Activated B cell treated with CpG ODN at 0.5 μM for 24 hours (primary cell): ENCODE measurements around the gene CDC26. TPM values are rescaled to one million over a fixed set of nuclear protein-coding genes. Genes with fewer than 3 reads are reported as not detected.

Experiments used
- ATAC-seq: fragments of 200-7000 bp; cut with Tn5 transposase; one replicate; pipeline ENCODE4 v1.10.0; 2021; ENCODE audit warnings: low read depth, mild to moderate bottlenecking, moderate library complexity
- CTCF ChIA-PET: fragments of 350-600 bp; sonication (Branson Sonifier 250); formaldehyde crosslinking; loops from one replicate; lab custom pipeline; 2021; ENCODE audit warnings: antibody characterized with exemption; lab: Charles Lee
- POLR2A ChIA-PET: fragments of 350-600 bp; sonication (Branson Sonifier 250); formaldehyde crosslinking; loops from one replicate; lab custom pipeline; 2021; ENCODE audit warnings: antibody characterized with exemption; lab: Charles Lee
- DNase-seq: peaks from one replicate; pipeline ENCODE4 v3.0.0; 2022
- H3K27ac Mint-ChIP-seq: one replicate; pipeline ENCODE4 v1.8.0; 2020; ENCODE audit warnings: mixed read lengths
- H3K27me3 Mint-ChIP-seq: one replicate; pipeline ENCODE4 v1.8.0; 2021; ENCODE audit warnings: mixed read lengths
- H3K36me3 Mint-ChIP-seq: one replicate; pipeline ENCODE4 v1.8.0; 2021; ENCODE audit warnings: low read depth, mixed read lengths
- H3K4me1 Mint-ChIP-seq: one replicate; pipeline ENCODE4 v1.8.0; 2021; ENCODE audit warnings: mixed read lengths
- H3K4me3 Mint-ChIP-seq: one replicate; pipeline ENCODE4 v1.8.0; 2020; ENCODE audit warnings: mild to moderate bottlenecking, mixed read lengths
- H3K9me3 Mint-ChIP-seq: one replicate; pipeline ENCODE4 v1.8.0; 2020; ENCODE audit warnings: mixed read lengths
- intact Hi-C: fragments of 100-400 bp; cut with micrococcal nuclease; formaldehyde crosslinking; loops from one replicate; pipeline ENCODE4 v1.15.1; 2024
- total RNA-seq: library from RNA; stranded (reverse); gene quantifications from 2 replicates; pipeline ENCODE4 v1.2.3, GENCODE V29; 2022
- TF ChIP-seq, protein P1 (sequence below): fragments of 200-600 bp; IDR thresholded peaks from one replicate; pipeline ENCODE4 v1.8.0; 2022; ENCODE audit warnings: antibody characterized with exemption, mild to moderate bottlenecking

CDC26 gene
- total RNA-seq, 1 donor from 2014 or later: 30.4 TPM

- DNase-seq (no peak), ATAC-seq (no peak)
- Mint-ChIP-seq H3K27ac (peak overlapping the region; percentile 94), H3K9me3 (no peaks in the 10 kb centered on the region), H3K27me3 (no peaks in the 10 kb centered on the region), H3K4me1 (peaks cover 44% of the 10 kb centered on the region), H3K36me3 (peaks cover 13% of the 10 kb centered on the region), H3K4me3 (peak overlapping the region; percentile 96)
- POLR2A ChIA-PET: interaction anchor here (0.6 to 3.5 kb wide), 9 partner anchors 11 to 1739 kb away, joined by 3 to 30 read pairs (median 5); partner anchors contain the start of genes C9orf43, CDC26, HDHD3 and POLE3
- TF ChIP-seq, protein P1, sequence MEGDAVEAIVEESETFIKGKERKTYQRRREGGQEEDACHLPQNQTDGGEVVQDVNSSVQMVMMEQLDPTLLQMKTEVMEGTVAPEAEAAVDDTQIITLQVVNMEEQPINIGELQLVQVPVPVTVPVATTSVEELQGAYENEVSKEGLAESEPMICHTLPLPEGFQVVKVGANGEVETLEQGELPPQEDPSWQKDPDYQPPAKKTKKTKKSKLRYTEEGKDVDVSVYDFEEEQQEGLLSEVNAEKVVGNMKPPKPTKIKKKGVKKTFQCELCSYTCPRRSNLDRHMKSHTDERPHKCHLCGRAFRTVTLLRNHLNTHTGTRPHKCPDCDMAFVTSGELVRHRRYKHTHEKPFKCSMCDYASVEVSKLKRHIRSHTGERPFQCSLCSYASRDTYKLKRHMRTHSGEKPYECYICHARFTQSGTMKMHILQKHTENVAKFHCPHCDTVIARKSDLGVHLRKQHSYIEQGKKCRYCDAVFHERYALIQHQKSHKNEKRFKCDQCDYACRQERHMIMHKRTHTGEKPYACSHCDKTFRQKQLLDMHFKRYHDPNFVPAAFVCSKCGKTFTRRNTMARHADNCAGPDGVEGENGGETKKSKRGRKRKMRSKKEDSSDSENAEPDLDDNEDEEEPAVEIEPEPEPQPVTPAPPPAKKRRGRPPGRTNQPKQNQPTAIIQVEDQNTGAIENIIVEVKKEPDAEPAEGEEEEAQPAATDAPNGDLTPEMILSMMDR: no peak
- CTCF ChIA-PET: interaction anchor here (0.6 to 3.2 kb wide), 3 partner anchors 53 to 357 kb away, joined by 3 to 11 read pairs (median 3); partner anchors contain the start of genes CDC26 and PRPF4
- intact Hi-C loops: loop anchor here (1.0 to 2.0 kb wide), 11 partner anchors 13 to 1591 kb away; partner anchors contain the start of genes ALAD, C9orf43, CDC26 and DNAJC25
These were observed 53.4 kb downstream of the CDC26 start for GRCh38 chr9:113221800-113222481.

DNA sequence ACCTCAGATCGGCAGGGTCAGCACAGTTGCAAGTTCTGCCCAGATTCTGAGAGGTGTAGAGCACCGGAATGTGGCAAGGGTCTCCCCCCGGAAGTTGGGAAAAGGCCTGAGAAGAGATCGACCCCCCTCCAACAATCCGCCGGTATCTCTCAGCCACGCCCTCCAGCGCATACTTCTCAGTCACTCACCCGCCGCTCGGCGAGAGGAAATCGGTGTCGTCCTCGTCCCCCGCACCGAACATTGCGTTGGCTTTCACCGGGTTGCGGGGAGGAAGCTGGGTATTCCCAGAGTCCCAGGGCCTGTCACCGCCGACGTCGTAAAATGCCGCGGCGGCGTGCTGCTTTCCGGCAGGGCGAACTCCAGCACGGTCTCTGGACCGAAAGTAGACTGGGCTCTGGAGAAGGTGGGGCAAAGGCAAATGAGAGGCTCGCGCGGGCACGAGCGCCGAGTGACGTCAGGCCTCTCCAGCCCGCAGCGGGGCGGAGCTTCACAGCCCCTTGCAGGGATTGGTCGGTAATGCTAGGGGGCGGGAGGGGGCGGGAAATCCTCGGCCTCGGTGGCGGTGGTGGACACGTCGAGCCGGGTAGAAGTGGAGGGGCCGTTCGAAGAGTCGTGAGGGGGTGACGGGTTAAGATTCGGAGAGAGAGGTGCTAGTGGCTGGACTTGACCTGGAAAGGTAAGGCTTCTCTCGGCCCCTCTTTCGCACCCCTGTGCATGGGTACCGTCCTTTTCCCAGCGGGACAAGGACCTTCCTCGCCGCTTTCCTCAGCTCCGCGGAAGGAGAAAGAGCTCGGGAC lies 54.2 kb downstream of the CDC26 start, which contains the start of the genes FKBP15 and SLC31A1:
TSS of gene FKBP15 (minus strand) at position 275 of the 797 bp plus-strand sequence. CDS start at position 241, 34 bp downstream.
TSS of gene SLC31A1 (plus strand) at position 542 of the 797 bp plus-strand sequence. CDS start 34,605 bp downstream, outside the sequence.
- H3K9me3 Mint-ChIP-seq: no peaks in the 10 kb centered on the region
- DNase-seq: peak; percentile 94
- TF ChIP-seq, protein P1: no peak
- no peaks in the 10 kb centered on the region for H3K27me3 Mint-ChIP-seq
- ATAC-seq: peak; percentile 95
- peak within 1 kb of the TSS; percentile 96 for H3K4me3 Mint-ChIP-seq
- peaks cover 18% of the 10 kb centered on the region for H3K36me3 Mint-ChIP-seq
- H3K27ac Mint-ChIP-seq: peak within 1 kb of the TSS; percentile 94
- peaks cover 49% of the 10 kb centered on the region for H3K4me1 Mint-ChIP-seq
- CTCF ChIA-PET: interaction anchor here (1.5 to 3.2 kb wide), 2 partner anchors 54 to 357 kb away, joined by 3 to 11 read pairs; partner anchors contain the start of genes CDC26 and PRPF4
- POLR2A ChIA-PET: interaction anchor here (0.6 to 3.5 kb wide), 15 partner anchors 12 to 1738 kb away, joined by 3 to 30 read pairs (median 4); partner anchors contain the start of genes ATP6V1G1, C9orf43, CDC26 and HDHD3
- intact Hi-C loops: loop anchor here (1.0 to 2.0 kb wide), 11 partner anchors 14 to 1590 kb away; partner anchors contain the start of genes ALAD, C9orf43, CDC26 and DNAJC25

- H3K27me3 Mint-ChIP-seq: no peaks in the 10 kb centered on the region
- peak overlapping the region; percentile 94 for H3K27ac Mint-ChIP-seq
- peaks cover 18% of the 10 kb centered on the region for H3K36me3 Mint-ChIP-seq
- ChIA-PET CTCF (interaction anchor here (1.5 to 3.2 kb wide), 2 partner anchors 55 to 358 kb away, joined by 3 to 11 read pairs; partner anchors contain the start of genes CDC26 and PRPF4), POLR2A (interaction anchor here (0.6 to 3.5 kb wide), 13 partner anchors 12 to 1738 kb away, joined by 3 to 30 read pairs (median 4); partner anchors contain the start of genes ATP6V1G1, C9orf43, CDC26 and HDHD3)
- DNase-seq: no peak
- H3K9me3 Mint-ChIP-seq: no peaks in the 10 kb centered on the region
- ATAC-seq: no peak
- H3K4me3 Mint-ChIP-seq: peak overlapping the region; percentile 96
- intact Hi-C loops: loop anchor here (1.0 to 2.0 kb wide), 11 partner anchors 14 to 1589 kb away; partner anchors contain the start of genes ALAD, C9orf43, CDC26 and DNAJC25
- TF ChIP-seq, protein P1: no peak
- peaks cover 49% of the 10 kb centered on the region for H3K4me1 Mint-ChIP-seq
These were observed 54.8 kb downstream of the CDC26 start for GRCh38 chr9:113220467-113221002.

DNA sequence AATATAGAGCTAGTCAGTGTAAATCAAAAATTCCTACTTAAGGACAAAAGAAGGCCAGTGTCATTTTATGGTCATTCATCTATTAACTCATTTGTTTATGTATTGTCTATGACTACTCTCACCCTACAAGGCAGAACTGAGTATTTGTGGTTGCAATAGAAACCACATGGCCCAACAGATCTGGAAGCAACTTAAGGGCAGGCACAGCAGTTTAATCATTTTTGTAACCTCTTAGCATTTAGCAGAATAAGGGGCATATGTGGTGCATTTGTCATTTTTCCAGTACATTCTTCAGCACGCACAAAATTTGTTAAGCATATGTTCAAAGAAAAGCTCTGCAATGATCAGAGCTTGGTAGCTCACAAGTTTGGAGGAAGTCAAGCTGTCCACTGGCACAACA lies 55.4 kb downstream of the CDC26 start:
- peak overlapping the region; percentile 96 for H3K4me3 Mint-ChIP-seq
- ChIA-PET POLR2A (interaction anchor here (0.6 to 3.5 kb wide), 7 partner anchors 13 to 1165 kb away, joined by 3 to 30 read pairs (median 7); partner anchors contain the start of genes C9orf43, CDC26, POLE3 and PRPF4), CTCF (interaction anchor here (3.2 kb wide), 1 partner anchor 55 kb away, joined by 11 read pairs; the partner anchor contains the start of genes CDC26 and PRPF4)
- peak overlapping the region; percentile 94 for H3K27ac Mint-ChIP-seq
- H3K4me1 Mint-ChIP-seq: peaks cover 52% of the 10 kb centered on the region
- DNase-seq (no peak), ATAC-seq (peak; percentile 26)
- TF ChIP-seq, protein P1: no peak
- intact Hi-C loops: loop anchor here (2.0 kb wide), 3 partner anchors 15 to 733 kb away; partner anchors contain the start of gene KIAA1958
- H3K36me3 Mint-ChIP-seq: peaks cover 18% of the 10 kb centered on the region
- no peaks in the 10 kb centered on the region for H3K27me3 Mint-ChIP-seq
- no peaks in the 10 kb centered on the region for H3K9me3 Mint-ChIP-seq
